Keratinocyte (primary cell): ENCODE data around the gene ATP9B.

Experiments used
- EZH2 ChIP-seq: IDR thresholded peaks from one replicate; pipeline ENCODE4 v1.6.1; 2012; ENCODE audit warnings: inconsistent platforms, mild to moderate bottlenecking, low read length, moderate library complexity
- TF ChIP-seq, protein P1 (sequence below), 3 experiments: IDR thresholded peaks in 1 of 3; conservative IDR thresholded peaks in 1 of 3; optimal IDR thresholded peaks in 1 of 3; 2 replicates in 2 of 3; 3 replicates in 1 of 3; pipeline versions ENCODE3 to v1.5.1; 2011; ENCODE audit warnings: low read length in 3 of 3, mild to moderate bottlenecking in 3 of 3, moderate library complexity in 2 of 3, control low read depth in 1 of 3, inconsistent platforms in 1 of 3; ENCODE audit not compliant: insufficient read depth in 2 of 3; ENCODE audit errors: extremely low read depth in 1 of 3

DNA sequence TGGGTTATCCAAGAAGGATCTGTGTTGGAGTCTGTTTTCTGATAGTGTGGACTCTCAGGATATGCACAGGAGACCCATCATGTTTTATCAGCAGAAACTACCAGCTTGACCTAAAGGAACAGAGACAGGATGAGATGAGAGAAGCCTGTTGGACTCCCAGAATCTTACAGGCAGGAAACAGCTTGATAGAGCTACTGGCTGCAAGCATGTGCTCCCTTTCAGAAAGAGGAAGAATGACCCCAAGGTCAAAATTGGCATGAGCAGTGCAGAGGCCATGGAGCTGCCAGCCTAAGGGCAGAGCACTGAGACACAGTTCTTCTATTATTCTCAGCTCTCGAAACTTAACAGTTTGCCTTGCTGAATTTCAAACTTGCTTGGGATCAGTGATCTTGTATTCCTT is 191.3 kb downstream of the ATP9B start:
- TF ChIP-seq, protein P1, sequence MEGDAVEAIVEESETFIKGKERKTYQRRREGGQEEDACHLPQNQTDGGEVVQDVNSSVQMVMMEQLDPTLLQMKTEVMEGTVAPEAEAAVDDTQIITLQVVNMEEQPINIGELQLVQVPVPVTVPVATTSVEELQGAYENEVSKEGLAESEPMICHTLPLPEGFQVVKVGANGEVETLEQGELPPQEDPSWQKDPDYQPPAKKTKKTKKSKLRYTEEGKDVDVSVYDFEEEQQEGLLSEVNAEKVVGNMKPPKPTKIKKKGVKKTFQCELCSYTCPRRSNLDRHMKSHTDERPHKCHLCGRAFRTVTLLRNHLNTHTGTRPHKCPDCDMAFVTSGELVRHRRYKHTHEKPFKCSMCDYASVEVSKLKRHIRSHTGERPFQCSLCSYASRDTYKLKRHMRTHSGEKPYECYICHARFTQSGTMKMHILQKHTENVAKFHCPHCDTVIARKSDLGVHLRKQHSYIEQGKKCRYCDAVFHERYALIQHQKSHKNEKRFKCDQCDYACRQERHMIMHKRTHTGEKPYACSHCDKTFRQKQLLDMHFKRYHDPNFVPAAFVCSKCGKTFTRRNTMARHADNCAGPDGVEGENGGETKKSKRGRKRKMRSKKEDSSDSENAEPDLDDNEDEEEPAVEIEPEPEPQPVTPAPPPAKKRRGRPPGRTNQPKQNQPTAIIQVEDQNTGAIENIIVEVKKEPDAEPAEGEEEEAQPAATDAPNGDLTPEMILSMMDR (optimal IDR thresholded peaks at IDR 0.05 in 1 of 3, IDR thresholded peaks at IDR 0.05 in 1 of 3, conservative IDR thresholded peaks at IDR 0.05 in 1 of 3; ENCODE audit: extremely low read depth in 1 of 3, insufficient read depth in 2 of 3, low read length in 3 of 3) = no peak
- no peak for TF ChIP-seq EZH2
